Loucy (cell line): ENCODE data around the gene ITPKB.

Experiments
- CTCF ChIP-seq: fragments of 200-600 bp; sonication (generic); conservative IDR thresholded peaks from 2 replicates; pipeline ENCODE4 v1.5.1; 2014; ENCODE audit warnings: mild to moderate bottlenecking, antibody characterized with exemption, low read length
- EZH2phosphoT487 ChIP-seq: fragments of 200-600 bp; IDR thresholded peaks from 2 replicates; pipeline ENCODE4 v1.6.1; 2018; ENCODE audit warnings: antibody characterized with exemption, mild to moderate bottlenecking, moderate library complexity, borderline replicate concordance

GRCh38 chr1:226646026-226646869, 92.8 kb downstream of the ITPKB start:
- TF ChIP-seq CTCF: no peak
- TF ChIP-seq EZH2phosphoT487: no peak
